Hypothalamus (tissue), 51 donors: ENCODE results near the gene HOXC5.
A peak's percentile ranks its signal among the peaks of the same experiment; 100 is the strongest.

ENCODE experiments used
- DNase-seq, 51 donors: peaks; one replicate each; lab custom pipeline; 2025; lab: John Stamatoyannopoulos, UW

Gene HOXC5

DNA sequence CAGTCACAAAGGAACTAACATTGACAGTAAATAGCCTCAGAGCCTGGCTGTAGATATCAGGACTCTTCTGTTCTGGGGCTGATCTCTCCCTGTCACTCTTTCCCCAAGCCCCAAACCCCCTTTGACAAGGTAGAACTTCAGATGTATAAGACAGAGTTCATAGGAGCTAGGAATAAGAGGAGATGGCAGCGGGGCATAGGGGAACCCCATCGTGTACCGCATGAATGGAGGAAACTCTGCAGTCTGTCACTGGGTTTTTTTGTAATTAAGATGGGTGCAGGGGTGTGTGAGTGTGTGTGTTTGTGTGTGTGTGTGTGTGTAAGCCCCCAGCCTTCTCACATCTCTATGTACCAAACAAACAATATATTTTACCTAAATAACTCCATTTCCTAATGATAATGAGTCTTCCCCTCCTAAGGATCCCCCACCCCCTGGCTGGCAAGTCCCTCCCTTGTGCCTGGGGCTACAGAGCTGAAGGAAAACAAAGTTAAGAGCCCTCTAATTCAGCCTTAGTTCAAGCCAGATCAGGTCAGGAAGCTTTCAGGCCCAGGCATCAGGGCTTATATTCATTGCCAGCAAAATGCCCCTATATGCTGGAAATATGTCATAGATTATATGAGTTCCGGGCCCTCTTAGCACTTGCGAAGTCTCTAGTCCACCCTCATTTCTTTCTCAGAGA is 11.7 kb downstream of the HOXC5 start:
- DNase-seq, result no peak

DNA sequence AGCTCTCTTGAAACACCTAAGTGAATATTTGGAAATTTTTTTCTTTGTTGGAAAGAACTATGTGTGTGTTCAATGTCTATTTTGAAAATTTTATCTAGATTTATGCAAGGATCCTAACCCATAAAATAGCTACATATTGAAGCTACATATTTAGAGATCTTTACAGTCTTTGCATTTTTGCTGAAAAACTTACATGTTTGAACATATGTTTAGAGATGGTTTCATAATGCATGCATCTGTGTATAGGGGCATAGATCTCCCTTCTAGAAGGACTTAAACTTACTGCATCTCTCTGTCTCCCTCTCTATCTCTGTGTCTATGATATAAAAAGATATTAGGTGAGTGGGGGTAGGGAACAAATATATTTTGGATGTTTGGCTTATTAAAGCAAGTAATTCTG is 12.6 kb downstream of the HOXC5 start:
- DNase-seq, result no peak

DNA sequence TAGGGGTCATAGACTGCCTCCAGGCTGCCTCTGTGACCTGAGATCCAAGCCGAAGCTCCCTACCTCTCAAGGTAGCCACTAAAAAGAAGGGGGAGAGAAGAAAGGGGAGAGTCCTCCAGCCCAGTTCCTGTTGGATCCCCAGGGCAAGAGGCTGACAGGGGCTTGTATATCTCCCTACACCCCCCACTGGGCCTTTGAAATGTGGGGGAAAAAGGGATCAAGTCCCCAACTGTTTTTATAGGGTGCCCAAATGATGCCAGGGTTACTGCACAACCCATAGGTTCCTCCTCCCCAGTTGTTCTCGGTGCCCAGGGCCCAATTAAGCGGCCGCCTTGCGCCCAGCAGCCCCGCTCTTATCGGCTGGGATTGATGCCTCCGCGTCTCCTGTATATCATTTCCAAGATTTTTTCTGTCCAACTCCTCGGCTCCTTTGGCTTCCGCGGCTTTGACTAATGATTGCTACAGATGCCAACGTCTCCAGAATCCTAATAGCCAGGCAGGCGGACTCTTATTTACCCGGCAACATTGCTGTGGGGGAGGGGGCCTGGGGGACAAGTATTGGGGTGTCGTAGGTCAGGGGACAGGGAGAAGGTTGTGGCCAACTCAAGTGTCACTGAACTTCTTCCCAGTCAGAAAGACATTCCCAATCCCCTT is 13.1 kb downstream of the HOXC5 start:
- no peak for DNase-seq

DNA sequence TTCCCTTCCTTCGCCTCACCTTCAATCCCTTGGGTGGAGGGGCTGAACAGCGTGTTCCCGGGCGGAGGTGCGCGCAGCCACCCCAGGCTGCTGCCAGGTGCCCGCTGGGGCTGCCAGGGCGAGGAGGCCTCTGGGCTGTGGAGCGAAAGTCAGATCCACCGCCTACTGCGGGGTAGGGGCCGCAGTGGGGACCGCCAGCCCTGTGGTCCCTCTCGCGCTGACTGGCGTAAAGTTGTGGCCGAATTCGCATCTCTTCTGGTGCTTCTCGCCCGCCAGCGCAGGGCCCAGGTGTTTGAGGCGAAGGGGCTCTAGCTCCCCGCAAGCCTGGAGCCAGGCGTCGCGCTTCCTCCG is 13.9 kb downstream of the HOXC5 start:
- no peak for DNase-seq

DNA sequence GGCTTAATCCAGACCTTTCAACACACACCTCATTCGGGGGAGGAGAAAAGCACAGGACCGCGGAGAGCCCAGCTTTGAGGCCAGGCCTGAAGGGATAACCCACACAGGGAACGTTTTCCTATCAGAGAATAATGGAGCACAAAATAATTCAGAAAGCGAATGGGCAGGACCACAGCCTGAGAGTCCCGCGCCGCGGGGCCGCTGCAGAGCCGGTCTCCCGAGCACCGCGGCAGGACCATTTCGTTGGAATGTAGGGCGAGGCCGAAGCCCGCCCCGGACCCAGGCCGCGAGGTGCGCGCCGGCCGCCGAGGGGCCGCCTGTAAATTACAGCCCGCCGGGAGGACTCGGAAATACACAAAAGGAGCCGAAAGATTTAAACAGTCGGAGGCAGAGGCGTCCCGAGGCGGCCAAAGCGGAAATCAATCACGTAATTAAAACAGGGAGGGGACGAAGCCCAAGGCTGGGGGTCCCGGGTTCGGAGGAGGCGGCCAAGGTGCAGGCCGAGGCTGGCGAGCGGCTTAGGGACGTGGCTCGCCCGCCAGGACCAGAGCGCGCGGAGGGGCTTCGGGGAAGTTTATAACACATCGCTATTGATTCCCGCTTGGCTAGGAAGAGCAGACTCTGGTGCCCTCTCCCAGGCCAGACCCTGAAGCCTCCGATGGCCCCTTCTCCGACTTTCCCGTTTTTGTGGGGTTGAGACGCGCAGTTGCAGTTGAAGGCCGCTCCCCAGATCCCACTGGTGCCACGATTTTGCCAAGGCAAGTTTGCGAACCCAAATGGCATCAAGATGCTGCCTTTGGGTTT is 14.5 kb downstream of the HOXC5 start:
- no peak for DNase-seq

DNA sequence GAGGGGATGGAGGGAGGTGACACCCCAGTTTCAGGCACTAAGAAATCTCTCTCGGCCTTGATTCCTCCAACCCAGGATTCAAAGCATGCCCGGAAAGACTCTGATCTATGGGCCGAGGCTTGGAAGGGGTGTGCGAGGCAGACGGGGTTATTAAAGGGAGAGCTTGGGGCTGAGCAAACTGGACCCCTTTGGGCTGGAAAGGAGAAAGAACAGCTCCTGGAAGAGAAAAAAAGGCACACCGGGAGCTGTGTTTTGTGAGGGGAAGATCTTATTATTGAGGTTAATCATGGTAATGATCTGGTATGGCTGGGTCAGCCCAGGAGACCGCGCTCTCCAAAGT is 15.1 kb downstream of the HOXC5 start:
- no peak for DNase-seq

DNA sequence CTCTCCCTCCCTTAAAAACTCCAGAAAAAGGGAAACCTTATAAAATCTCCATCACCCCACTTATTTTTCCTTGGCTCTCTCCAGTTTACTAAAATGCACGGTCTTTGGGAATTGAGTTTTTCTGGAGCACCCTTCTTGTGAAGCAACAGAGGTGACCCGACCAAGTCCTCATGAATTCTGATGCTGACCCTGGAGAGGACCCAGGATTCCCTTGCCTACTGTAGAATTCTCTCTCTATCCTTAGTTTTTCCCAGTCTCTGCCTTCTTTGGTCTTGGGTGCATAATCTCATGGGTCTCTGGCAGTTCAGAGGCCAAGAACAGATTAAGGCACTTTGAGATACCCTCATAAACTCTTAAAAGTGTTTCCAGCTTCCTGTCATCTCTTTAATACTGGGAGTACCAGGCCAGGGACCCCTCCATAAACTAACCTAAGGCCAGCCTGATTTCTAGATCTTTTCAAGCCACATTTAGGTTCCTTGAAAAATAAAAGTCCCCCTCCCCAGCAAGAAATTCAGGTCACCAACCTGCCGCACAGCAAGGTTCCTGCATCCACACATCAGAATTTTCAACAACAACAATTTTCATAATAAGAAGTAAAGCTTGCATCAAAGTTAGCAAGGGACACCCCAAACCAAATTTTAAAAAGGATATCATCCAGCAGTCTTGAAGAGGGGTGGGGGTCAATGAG is 15.7 kb downstream of the HOXC5 start:
- DNase-seq, result no peak

DNA sequence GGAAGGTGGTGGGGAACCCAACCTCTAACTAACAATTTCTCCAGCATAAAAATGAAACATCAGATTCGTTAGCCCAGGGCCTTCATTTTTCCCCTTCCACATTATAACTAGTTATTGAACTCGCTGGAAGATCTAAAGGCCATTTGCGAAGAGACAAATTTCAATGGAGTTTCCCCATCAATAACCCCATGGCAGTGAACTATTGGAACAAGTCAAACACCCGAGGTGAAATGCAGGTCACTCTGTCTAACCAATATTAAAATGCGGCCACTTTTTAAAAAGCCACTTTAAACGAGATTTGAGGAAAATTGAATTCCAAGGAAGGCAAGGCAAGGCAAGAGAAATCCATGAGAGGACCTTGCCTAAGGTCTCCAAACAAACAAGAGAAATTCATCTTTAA is 16.3 kb downstream of the HOXC5 start:
- DNase-seq, result no peak

DNA sequence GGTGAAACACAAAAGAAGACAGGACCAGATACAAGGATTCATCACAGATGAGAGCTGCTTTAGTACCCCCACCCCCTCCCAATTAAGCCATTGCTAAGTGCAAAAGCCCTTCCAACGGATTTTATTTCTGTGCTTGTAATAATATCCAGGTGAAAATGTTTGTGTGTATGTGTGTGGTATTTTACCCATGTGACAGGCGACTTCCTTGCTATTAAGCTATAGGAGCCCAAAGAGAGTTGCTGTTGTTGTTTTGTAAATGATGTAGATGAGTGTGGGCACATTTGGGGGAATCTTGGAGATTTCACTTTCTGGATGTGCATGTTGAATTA is 17.6 kb downstream of the HOXC5 start:
- DNase-seq, result no peak

DNA sequence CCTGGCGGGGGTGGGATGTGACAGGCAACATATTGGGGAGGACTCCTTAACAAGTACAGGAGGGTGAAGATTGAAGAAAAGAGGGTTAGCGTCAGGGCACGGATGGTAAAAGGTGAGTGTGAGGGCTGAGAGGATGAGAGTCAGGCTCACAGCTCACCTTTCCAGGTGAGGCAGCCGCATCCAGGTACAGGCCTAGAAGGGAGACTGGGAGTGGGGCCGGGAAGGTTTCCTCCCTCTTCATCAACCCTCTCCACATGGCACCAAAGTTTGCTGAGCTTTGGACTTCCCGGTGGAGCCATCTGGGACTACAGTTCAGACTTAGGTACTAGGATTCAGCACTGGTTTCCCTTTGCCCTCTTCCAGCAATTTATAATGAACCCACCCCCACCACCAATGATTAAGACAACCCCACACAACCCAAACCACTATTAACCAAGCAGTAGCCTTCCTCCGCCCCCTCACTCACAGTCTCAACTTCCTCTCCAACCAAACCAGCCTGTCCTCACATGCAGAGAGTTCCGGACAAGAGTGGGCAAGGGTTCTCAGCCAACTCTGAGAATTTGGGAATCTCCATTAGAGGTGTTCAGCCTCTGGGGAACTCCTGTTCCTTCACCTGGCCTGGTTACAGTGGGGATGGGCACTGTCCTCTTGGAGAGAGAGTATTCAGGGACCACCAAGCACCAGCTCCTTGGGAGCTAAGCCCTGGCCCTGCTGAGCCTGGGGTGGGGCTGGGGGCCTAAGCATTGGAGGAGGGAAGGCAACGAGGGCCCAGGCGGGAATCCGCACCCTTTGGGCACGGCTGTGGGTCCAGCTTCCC is 18.4 kb downstream of the HOXC5 start:
- no peak for DNase-seq

DNA sequence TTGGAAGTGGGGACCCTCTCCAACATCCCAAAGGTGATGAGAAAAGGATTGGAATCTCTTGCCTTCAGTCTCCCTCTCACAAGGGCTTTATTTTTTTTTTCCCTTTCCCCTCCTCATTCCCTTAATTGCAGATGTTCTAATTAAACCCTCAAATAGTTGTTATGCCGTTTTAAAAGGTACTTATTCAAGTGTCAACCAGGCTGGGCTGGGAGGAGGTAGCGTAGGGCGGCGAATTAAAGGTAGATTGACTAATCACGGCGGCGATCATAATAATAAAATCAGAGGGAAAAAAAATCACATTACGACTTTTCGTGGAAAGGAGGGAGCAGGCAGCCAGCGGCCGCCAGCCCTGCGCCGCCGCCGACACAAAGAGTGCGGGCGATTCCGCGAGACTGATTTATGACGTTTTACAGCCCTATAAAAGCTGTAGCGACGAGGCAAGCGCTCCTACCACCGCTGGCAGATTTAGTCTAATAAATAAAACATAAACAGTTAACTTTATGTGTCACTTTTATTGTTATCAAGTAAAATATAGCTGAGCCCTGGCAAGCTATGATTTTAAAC is 19.1 kb downstream of the HOXC5 start:
- DNase-seq, result no peak

DNA sequence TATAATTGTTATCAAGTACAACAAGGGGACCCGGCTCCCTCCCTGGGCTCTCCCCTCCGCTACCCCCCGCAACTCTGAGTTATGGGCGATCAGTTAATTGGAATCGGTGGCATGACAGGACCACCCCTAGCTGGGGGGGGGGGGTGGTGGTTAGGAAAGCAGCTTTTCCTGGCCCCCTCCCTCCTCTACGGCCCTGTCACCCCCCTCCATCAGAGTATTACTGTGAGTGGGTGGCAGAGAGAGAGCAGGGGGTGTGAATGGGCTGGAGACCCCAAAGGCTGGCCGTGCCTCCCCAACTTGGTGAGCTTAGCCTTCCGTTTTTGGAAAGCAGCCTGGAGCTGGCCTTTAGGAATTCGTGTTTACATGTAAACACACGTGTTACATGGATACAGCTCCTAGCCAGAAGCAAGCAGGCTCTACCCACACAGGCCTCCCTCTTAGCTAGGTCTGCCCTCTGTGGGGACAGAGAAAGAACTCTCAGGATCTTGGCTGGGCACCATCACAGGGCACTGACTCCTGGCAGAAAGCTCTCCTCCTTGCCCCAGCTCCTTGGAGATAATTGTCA is 19.7 kb downstream of the HOXC5 start:
- DNase-seq, result no peak

DNA sequence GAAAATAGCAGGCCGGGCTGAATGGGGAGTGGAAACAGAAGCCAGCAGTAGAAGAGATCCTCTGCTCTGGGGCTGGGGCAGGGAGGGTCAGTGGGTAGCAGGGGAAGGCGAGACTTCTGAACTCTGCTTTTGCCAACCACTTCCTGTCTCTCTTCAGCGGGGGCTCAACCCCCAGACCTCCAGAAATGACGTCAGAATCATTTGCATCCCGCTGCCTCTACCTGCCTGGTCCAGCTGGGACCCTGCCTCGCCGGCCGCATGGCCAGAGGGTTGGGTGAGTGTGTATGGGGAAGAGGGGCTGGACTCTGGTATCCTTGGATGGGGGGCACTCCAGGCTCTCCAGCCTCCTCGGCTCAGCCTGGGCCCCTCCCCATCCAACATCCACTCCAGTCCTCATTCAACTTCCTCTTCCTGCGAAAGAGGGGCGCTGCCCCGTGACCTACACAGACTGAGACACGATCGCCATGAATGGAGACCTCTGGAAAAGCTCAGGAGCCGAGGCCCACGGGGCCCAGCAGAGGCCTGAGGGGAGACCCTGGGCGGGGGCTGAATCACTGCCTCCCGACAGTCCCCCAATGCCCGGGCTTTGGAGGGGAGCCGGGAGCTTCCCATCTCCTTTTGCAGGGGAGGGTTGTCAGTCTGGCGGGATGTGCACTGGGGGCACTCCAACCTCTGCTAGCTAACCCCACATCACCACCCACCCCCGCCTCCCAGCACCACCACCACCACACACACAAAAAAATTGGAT is 20.3 kb downstream of the HOXC5 start:
- peak in 2 of 51 donors; percentile 5 to 10 for DNase-seq

DNA sequence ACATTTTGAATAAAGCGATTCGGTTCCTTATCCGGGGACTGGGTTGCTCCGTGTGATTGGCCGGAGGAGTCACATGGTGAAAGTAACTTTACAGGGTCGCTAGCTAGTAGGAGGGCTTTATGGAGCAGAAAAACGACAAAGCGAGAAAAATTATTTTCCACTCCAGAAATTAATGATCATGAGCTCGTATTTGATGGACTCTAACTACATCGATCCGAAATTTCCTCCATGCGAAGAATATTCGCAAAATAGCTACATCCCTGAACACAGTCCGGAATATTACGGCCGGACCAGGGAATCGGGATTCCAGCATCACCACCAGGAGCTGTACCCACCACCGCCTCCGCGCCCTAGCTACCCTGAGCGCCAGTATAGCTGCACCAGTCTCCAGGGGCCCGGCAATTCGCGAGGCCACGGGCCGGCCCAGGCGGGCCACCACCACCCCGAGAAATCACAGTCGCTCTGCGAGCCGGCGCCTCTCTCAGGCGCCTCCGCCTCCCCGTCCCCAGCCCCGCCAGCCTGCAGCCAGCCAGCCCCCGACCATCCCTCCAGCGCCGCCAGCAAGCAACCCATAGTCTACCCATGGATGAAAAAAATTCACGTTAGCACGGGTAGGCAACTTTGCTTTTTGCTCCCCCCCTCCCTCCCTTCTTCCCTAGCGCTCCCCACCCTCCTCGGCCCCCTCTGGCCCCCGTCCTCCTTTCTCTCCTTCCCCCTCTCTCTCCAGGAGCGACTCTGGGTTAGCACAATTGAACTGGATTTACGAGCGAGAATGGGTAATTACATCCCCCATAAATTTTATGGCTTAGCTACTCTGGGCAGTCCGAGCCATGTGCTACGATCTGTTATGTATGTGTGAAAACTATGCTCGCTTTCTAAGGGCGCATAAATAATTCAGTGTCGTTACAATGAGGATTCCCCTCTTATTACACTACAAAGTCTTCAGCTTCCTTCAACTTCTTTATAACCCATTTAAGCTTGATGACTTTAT is 21.2 kb downstream of the HOXC5 start, which contains the start of gene HOXC4:
HOXC4 (plus strand) TSS at position 85 of the 991 bp plus-strand sequence; CDS start at position 173, 88 bp downstream.
- peak in 2 of 51 donors; percentile 4 to 6 for DNase-seq

DNA sequence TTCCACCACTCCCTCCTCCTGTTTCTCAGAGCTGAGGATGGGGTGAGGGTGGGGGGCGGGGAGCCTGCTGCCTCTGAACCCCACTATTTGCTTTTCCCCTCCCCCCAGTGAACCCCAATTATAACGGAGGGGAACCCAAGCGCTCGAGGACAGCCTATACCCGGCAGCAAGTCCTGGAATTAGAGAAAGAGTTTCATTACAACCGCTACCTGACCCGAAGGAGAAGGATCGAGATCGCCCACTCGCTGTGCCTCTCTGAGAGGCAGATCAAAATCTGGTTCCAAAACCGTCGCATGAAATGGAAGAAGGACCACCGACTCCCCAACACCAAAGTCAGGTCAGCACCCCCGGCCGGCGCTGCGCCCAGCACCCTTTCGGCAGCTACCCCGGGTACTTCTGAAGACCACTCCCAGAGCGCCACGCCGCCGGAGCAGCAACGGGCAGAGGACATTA is 21.9 kb downstream of the HOXC5 start:
- DNase-seq, result no peak

DNA sequence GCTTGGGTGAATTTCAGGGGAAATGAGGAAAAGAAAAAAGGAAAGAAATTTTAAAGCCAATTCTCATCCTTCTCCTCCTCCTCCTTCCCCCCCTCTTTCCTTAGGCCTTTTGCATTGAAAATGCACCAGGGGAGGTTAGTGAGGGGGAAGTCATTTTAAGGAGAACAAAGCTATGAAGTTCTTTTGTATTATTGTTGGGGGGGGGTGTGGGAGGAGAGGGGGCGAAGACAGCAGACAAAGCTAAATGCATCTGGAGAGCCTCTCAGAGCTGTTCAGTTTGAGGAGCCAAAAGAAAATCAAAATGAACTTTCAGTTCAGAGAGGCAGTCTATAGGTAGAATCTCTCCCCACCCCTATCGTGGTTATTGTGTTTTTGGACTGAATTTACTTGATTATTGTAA is 22.7 kb downstream of the HOXC5 start:
- DNase-seq, result no peak

DNA sequence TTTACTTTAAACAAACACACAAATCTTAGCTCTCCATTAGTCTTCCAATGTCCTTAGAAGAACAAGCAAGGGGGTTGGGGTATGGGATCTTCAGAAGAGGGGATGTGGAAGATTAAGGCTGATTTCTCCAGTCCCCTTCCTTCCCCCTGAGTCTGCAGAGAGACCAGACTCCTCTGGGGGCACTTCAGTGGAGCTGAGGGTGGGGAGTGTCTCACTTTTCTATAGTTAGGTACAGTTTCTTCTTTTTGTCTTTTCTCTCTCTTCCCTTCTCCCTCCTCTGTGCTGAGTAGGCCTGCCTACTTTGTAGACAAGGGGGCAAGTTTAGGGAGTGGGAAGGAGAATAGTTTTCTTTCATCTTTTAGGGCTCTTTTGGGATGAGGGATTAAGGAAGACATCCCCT is 23.3 kb downstream of the HOXC5 start:
- no peak for DNase-seq
